Measurements from ENCODE around the gene AHRR.
A peak's percentile ranks its signal among the peaks of the same experiment; 100 is the strongest.
"Not testable (repeated sequence)": the region's sequence is repeated elsewhere in the genome, so short reads cannot be mapped to it uniquely, and the experiment has no call there.

AHRR gene

DNA sequence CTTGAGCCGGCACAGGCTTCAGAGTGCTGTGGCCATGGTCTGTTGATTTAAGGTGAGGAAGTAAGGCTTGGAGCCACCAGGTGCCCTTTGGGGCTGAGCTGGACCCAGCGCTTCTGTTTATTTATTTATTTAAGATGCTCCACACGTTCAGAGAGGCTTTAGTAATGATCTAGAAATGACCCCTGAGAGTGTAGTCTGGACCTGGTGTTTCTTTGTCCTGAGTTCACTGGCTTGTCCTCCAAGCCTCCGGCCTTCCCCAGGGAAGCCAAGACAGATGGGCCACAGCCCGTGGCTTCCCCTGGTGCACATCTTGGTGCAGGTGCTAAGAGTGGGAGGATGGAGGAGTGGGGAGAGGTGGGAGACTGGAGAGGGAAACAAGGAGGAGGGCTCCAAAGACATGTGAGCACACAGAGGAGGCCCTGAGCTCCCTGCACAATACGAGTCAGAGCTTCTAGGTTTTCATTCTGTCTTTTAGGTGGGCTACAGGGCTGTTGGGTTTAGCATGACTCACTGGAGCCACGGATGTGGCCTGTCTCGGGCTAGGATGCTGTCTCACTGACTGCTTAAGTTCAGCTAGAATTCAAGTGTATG lies 56.9 kb downstream of the AHRR start:
- POLR2A ChIA-PET (ENCODE audit: low non-redundant PET) = no interaction called here
- CTCF ChIA-PET = no interaction called here
- TF ChIP-seq, protein P1, sequence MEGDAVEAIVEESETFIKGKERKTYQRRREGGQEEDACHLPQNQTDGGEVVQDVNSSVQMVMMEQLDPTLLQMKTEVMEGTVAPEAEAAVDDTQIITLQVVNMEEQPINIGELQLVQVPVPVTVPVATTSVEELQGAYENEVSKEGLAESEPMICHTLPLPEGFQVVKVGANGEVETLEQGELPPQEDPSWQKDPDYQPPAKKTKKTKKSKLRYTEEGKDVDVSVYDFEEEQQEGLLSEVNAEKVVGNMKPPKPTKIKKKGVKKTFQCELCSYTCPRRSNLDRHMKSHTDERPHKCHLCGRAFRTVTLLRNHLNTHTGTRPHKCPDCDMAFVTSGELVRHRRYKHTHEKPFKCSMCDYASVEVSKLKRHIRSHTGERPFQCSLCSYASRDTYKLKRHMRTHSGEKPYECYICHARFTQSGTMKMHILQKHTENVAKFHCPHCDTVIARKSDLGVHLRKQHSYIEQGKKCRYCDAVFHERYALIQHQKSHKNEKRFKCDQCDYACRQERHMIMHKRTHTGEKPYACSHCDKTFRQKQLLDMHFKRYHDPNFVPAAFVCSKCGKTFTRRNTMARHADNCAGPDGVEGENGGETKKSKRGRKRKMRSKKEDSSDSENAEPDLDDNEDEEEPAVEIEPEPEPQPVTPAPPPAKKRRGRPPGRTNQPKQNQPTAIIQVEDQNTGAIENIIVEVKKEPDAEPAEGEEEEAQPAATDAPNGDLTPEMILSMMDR (conservative IDR thresholded peaks at IDR 0.05; ENCODE audit: low read depth) = no peak
- no peak for DNase-seq (ENCODE audit: low spot score)
- peak overlapping the region; percentile 45 for H3K27ac ChIP-seq

DNA sequence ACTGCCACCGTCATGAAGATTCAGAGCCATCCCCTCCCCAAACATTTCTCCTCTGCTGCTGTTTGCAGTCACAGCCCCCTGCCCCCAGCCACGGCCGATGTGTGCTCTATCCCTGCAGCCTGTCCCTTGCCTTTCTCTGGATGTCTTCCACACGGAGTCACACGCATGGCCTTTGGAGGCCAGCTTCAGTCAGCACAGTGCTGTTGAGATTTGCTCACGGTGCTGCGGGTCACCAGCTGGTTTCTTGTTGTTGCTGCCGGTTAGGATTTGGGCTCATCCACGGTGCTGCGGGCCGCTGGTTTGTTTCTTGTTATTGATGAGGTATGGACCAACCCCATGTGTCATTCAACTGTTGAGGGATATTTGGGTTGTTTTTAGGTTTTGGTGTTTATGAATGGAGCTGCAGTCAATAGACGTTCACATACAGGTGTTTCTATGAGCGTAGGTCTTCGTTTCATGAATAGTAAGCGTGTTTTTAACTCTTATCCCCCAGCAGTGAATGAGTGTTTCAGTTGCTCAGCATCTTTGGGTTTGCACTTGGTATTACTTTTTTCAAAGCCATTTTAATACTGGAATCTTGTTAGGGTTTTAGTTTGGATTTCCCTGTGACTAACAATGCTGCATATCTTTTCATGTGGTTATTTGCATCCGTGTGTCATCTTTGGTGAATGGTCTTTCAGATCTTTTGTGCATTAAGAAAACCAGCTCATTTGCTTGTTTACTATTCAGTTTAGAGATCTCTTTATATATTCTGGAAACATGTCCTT lies 57.6 kb downstream of the AHRR start:
- TF ChIP-seq, protein P1 (conservative IDR thresholded peaks at IDR 0.05; ENCODE audit: low read depth) = no peak
- DNase-seq (ENCODE audit: low spot score) = no peak
- ChIA-PET POLR2A (ENCODE audit: low non-redundant PET) (no interaction called here), CTCF (no interaction called here)
- peak overlapping the region; percentile 45; the same call in 1 of the 2 replicates for H3K27ac ChIP-seq

DNA sequence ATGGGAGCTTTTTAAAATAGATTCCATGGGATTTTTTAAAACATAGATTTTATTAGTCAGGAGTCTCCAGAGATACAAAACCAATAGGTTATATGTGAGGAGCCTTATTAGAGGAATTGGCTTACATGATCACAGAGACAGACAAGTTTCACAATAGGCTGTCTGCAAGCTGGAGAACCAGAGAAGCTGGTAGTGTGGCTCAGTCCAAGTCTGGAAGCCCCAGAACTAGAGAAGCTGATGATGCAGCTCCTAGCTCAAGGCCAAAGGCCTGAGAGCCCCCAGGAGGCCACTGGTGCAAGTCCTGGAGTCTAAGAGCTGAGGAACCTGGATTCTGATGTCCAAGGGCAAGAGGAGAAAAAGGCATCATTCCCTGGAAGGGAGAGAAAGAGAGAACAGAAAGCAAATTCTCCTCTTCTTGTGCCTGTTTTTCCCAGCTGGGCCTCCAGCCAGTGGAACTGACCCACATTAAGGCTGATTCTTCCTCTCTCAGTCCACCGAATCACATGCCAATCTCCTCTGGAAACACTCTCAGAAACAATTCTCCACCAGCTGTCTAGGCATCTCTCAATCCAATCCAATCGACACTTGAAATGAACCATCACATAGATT lies 59.3 kb downstream of the AHRR start:
- no peak overlapping the region for H3K27ac ChIP-seq
- TF ChIP-seq, protein P1 (conservative IDR thresholded peaks at IDR 0.05; ENCODE audit: low read depth) = no peak
- ChIA-PET CTCF (interaction anchor here (0.5 to 0.7 kb wide), 3 partner anchors 27 to 189 kb away, joined by 3 read pairs; no protein-coding TSS in a partner anchor), POLR2A (ENCODE audit: low non-redundant PET) (interaction anchor here (0.5 kb wide), 1 partner anchor 79 kb away, joined by 6 read pairs; no protein-coding TSS in a partner anchor)
- no peak for DNase-seq (ENCODE audit: low spot score)

DNA sequence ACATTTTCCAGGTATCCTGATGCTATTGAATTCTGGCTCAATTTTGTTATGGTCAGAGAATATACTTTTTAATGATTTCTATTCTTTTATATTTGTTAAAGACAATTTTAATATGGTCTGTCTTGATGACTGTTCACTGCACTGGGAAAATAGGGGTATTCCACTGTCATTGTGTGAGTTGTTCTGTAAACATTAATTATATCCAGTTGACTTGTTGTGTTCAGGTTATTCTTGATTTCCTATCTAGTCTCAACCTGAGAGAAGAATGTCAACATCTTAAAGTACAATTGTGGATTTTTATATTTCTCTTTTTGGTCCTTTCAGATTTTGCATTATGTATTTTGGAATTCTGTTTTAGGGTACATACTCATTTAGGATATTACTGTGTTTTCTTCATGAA lies 61.6 kb downstream of the AHRR start:
- H3K27ac ChIP-seq = no peak overlapping the region
- POLR2A ChIA-PET (ENCODE audit: low non-redundant PET) = no interaction called here
- CTCF ChIA-PET = no interaction called here
- TF ChIP-seq, protein P1 (conservative IDR thresholded peaks at IDR 0.05; ENCODE audit: low read depth) = no peak
- DNase-seq (ENCODE audit: low spot score) = no peak

DNA sequence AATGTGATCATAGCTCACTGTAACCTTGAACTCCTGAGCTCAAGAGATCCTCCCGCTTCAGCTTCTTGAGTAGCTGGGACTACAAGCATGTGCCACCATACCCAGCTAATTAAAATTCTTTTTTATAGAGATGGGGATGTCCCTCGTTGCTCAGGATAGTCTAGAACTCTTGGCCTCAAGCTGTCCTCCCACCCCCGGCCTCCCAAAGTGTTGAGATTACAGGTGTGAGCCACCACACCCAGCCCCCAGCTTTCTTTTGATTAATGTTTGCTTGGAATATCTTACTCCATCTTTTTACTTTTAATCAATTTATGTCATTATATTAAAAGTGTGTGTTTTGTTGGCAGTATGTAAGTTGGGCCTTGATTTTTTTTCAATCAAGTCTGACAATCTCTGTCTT lies 62.1 kb downstream of the AHRR start:
- ChIA-PET POLR2A (ENCODE audit: low non-redundant PET) (no interaction called here), CTCF (no interaction called here)
- DNase-seq (ENCODE audit: low spot score) = no peak
- TF ChIP-seq, protein P1 (conservative IDR thresholded peaks at IDR 0.05; ENCODE audit: low read depth) = no peak
- no peak overlapping the region for H3K27ac ChIP-seq

DNA sequence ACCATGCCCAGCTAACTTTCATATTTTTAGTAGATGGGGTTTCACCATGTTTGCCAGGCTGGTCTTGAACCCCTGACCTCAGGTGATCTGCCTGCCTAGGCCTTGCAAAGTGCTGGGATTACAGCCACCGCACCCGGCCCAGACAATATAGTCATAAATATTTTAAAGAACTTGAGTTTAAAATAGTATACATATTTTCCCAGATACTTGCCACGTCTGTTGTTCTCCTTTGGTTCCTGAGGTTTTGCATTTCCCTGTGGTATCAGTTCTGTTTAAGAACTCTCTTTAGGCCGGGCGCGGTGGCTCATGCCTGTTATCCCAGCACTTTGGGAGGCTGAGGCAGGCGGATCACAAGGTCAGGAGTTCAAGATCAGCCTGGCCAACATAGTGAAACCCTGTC lies 63.1 kb downstream of the AHRR start:
- CTCF ChIA-PET; DNase-seq (ENCODE audit: low spot score); POLR2A ChIA-PET (ENCODE audit: low non-redundant PET); H3K27ac ChIP-seq: not testable (repeated sequence)

DNA sequence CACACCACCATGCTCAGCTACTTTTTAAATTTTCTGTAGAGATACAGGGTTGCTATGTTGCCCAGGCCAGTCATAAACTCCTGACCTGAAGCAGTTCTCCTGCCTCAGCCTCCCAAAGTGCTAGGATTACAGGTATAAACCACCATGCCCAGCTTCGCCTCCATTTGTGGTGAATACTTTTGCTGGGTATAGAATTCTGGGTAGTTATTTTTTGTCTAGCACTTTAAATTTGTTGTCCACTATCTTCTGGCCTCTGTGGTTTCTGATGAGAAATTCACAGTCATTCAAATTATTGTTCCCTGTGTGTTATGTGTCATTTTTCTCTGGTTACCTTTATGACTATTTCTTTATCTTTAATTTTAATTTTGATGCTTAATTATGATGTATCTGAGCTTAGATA lies 63.8 kb downstream of the AHRR start:
- ChIA-PET CTCF (no interaction called here), POLR2A (ENCODE audit: low non-redundant PET) (no interaction called here)
- no peak overlapping the region for H3K27ac ChIP-seq

More for the DNA sequence above, 63.8 kb downstream of the AHRR start:
- TF ChIP-seq, protein P1 (conservative IDR thresholded peaks at IDR 0.05; ENCODE audit: low read depth) = no peak
- no peak for DNase-seq (ENCODE audit: low spot score)
